Lower leg skin (tissue), 4 donors: Measurements from ENCODE around the gene SCG2. TPM values are rescaled to one million over a fixed set of nuclear protein-coding genes. Genes with fewer than 3 reads are reported as not detected.

Experiments
- DNase-seq, 2 donors: peaks; one replicate each; pipeline ENCODE4 v3.0.0-alpha.2; 2019; ENCODE audit warnings: low spot score in 2 of 2
- H3K4me3 ChIP-seq: fragments of 200-600 bp; sonication (generic); 2 replicates; pipeline ENCODE4 v1.5.1; 2017; ENCODE audit warnings: mild to moderate bottlenecking, low read depth; ENCODE audit not compliant: poor library complexity, severe bottlenecking
- POLR2A ChIP-seq, 2 donors: fragments of 450-650 bp; IDR thresholded peaks; one replicate each; pipeline ENCODE4 v1.6.1; 2016 to 2017; ENCODE audit warnings: antibody characterized with exemption in 2 of 2, mild to moderate bottlenecking in 1 of 2, moderate library complexity in 1 of 2
- WGBS, 2 donors: methylation state at CpG; one replicate each; pipeline ENCODE4 v1.1.5; 2018; 5-methylcytosine and 5-hydroxymethylcytosine counted together
- intact Hi-C: fragments of 100-400 bp; cut with DNase I; formaldehyde crosslinking; loops from one replicate; pipeline ENCODE4 v1.15.0; 2023; ENCODE audit warnings: low total_unique reads
- total RNA-seq, 4 donors: library from RNA; depleted of rRNA; stranded (reverse); fragments of >200 nt; gene quantifications; one replicate each; pipeline ENCODE4 v1.1.0, GENCODE V29; 2016
- TF ChIP-seq, protein P1 (sequence below), 3 donors: fragments of 450-650 bp; IDR thresholded peaks; one replicate each; pipeline ENCODE4 v1.5.1; 2016; ENCODE audit warnings: antibody characterized with exemption in 3 of 3, mild to moderate bottlenecking in 3 of 3, moderate library complexity in 2 of 3

Gene SCG2
- total RNA-seq, 4 donors from 2014 or later = 0.17 to 1.8 (median 0.42) TPM; not detected in 1

DNA sequence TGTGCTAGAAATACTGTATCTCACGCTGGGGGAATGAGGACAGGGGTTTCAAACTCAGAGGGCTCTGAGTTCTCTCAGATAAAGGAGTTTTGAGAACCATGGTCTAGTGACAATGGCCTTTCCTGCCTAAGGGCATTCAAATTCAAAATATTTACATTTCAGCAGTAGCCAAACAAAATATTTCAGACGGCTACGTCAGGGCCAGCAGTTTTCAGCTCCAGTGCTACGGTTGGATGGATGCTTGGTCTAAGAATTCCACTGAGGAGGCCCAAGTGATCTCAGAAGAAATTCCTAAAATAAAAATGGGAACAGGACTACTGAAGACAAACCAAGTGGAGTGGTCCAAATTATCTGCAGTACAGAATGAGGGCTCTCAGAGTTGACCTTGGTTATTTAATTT, 41.1 kb upstream of the SCG2 start:
- TF ChIP-seq POLR2A (IDR thresholded peaks at IDR 0.05) = no peak
- TF ChIP-seq, protein P1, sequence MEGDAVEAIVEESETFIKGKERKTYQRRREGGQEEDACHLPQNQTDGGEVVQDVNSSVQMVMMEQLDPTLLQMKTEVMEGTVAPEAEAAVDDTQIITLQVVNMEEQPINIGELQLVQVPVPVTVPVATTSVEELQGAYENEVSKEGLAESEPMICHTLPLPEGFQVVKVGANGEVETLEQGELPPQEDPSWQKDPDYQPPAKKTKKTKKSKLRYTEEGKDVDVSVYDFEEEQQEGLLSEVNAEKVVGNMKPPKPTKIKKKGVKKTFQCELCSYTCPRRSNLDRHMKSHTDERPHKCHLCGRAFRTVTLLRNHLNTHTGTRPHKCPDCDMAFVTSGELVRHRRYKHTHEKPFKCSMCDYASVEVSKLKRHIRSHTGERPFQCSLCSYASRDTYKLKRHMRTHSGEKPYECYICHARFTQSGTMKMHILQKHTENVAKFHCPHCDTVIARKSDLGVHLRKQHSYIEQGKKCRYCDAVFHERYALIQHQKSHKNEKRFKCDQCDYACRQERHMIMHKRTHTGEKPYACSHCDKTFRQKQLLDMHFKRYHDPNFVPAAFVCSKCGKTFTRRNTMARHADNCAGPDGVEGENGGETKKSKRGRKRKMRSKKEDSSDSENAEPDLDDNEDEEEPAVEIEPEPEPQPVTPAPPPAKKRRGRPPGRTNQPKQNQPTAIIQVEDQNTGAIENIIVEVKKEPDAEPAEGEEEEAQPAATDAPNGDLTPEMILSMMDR (IDR thresholded peaks at IDR 0.05) = no peak
- no peak for DNase-seq
- 76 to 82% methylated on average over 4 of the region's 4 CpGs for WGBS, 2 donors
- no peak overlapping the region for H3K4me3 ChIP-seq
- intact Hi-C loops = no loop called here

DNA sequence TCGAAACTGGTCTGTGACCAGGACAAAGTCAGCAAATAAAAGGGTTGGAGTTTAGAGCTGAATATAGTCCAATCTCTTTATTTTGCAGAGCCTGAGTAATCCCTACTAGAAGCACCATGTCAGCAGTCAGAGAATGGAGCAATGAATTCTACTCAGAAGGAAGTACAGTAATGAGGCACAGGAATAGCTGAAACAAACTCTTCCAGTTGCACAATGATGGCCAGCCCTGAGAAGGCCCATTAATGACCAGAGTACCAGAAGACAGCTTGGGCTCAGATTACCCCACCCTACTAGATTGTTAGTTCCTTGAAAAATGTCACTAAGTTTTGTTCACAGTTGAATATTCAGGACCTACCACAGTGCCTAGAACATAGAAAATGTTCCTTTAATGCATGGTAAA, 40.3 kb upstream of the SCG2 start:
- WGBS, 2 donors = 83 to 95% methylated on average over 1 of the region's 1 CpG
- no peak overlapping the region for H3K4me3 ChIP-seq
- DNase-seq = no peak
- TF ChIP-seq, protein P1 (IDR thresholded peaks at IDR 0.05) = no peak
- TF ChIP-seq POLR2A (IDR thresholded peaks at IDR 0.05) = no peak
- intact Hi-C loops = no loop called here

DNA sequence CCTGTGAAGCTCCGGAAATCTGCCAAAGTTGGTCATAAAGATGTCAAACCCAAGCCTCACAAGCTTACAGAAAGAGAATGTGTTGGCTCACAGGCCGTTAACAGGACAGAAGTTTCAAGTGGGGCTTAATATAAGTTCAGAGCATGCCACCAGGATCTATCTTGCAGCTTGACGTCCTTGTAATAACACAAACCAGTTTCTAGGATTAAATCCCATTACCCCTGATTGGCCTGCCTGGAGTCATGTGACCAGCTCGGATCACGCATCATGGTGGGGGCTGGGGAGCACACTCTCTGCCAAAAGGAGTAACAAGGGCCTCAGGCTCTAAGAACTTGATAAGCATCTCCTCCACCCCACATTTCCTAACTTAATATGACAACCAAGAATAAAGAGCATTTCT, 38.9 kb upstream of the SCG2 start:
- H3K4me3 ChIP-seq = no peak overlapping the region
- TF ChIP-seq, protein P1 (IDR thresholded peaks at IDR 0.05) = no peak
- TF ChIP-seq POLR2A (IDR thresholded peaks at IDR 0.05) = no peak
- peak in 1 of 2 donors; percentile 28 for DNase-seq
- intact Hi-C loops = no loop called here
- 13 to 17% methylated on average over 5 of the region's 5 CpGs for WGBS, 2 donors

DNA sequence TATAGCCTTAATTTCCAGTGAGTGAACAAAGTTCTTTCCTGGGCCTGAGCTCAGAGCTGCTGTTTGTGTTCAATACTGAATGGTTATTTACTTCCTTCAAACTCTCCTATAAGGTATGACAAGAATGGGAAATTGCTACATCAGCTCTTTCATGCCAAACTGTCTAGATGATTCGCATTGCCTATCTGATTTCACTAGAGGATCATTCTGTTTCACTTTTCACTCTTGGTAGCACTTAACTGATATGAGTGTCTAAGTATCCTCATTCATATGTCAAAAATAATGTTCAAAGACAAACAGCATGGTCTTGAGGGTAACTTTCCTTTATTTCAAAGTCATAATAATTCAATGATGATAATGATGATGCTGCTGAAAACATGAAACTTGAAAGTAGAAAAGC, 32.9 kb upstream of the SCG2 start:
- H3K4me3 ChIP-seq = no peak overlapping the region
- TF ChIP-seq, protein P1 (IDR thresholded peaks at IDR 0.05) = no peak
- TF ChIP-seq POLR2A (IDR thresholded peaks at IDR 0.05) = no peak
- WGBS, 2 donors = 53 to 57% methylated on average over 1 of the region's 1 CpG
- no peak for DNase-seq
- intact Hi-C loops = no loop called here

DNA sequence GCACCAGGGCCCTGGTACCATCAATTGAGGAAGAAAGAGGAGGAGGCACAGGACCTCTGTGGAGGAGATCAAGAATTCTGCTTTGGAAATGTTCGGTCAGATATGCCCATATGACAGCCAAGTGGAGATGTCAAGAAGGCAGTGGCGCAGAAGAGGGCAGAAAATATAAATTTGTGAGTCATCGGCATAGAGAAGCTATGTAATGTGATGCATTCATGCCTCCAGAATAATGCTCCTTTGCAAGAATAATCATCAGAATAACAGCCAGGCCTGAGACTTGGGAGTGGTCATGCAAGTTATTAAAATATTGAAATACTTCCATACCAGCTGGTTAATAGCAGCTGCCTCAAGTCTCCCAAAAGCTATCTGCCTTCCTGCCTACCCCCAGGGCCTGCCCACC, 32.1 kb upstream of the SCG2 start:
- TF ChIP-seq, protein P1 (IDR thresholded peaks at IDR 0.05) = no peak
- TF ChIP-seq POLR2A (IDR thresholded peaks at IDR 0.05) = no peak
- DNase-seq = no peak
- intact Hi-C loops = no loop called here

GRCh38 chr2:223633656-223634055, 31.5 kb upstream of the SCG2 start:
- WGBS, 2 donors = 77 to 78% methylated on average over 6 of the region's 6 CpGs
- TF ChIP-seq, protein P1 (IDR thresholded peaks at IDR 0.05) = no peak
- no peak for TF ChIP-seq POLR2A (IDR thresholded peaks at IDR 0.05)
- DNase-seq = no peak
- no peak overlapping the region for H3K4me3 ChIP-seq
- intact Hi-C loops = no loop called here

More for the DNA sequence above, 32.1 kb upstream of the SCG2 start:
- WGBS, 2 donors = 87 to 88% methylated on average over 3 of the region's 3 CpGs
- no peak overlapping the region for H3K4me3 ChIP-seq
